ENCODE data around the gene GADL1.

The GADL1 gene

DNA sequence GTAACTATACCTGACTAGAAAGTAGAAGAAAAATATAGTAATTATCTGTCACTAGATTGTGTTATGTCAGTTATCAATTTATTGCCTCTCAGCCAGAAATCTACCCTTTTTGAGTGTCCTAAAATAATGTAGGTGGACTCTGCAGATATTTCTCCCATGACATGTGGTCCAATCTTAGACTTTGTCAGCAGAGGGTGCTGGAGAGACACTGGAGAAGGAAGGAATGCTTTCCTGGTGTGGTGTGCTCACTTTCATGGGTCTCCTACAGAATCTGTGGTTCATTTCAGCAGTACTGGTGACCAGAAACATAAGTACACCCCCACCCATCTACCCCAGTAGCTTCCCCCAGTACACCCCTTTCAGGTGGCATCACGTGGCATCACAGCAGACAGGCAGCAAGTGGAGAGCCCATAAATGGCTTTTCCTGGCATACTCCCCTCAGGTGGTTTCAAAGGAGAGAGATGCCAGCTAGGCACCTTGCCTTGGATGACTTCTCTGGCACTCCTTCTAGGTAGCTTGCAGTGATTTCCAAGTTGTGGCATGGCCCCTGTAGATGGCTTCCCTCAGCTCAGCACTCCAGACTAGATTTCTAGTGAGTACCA lies 114.7 kb downstream of the GADL1 start:
- Histone ChIP-seq H3K4me3 (no peak overlapping the region), H3K27ac (no peak overlapping the region), H3K9ac (ENCODE audit: insufficient read length) (no peak overlapping the region), H3K9me3 (ENCODE audit: low read depth, low read length) (no peaks in the 10 kb centered on the region), H3K36me3 (ENCODE audit: insufficient read depth, low read length) (no peaks in the 10 kb centered on the region)
- TF ChIP-seq FOXP2 (optimal IDR thresholded peaks at IDR 0.05; ENCODE audit: control extremely low read depth, extremely low read length, insufficient read depth), result no peak
- TF ChIP-seq POLR2AphosphoS5 (IDR thresholded peaks at IDR 0.05; ENCODE audit: borderline replicate concordance, low read depth, low read length), result no peak
- TF ChIP-seq EZH2 (IDR thresholded peaks at IDR 0.05), result no peak
- DNase-seq (ENCODE audit: low read depth, low spot score), result no peak

GRCh38 chr3:30778933-30779332 lies 115.5 kb downstream of the GADL1 start:
- TF ChIP-seq EZH2 (IDR thresholded peaks at IDR 0.05), result no peak
- TF ChIP-seq POLR2AphosphoS5 (IDR thresholded peaks at IDR 0.05; ENCODE audit: borderline replicate concordance, low read depth, low read length), result no peak
- no peak for TF ChIP-seq FOXP2 (optimal IDR thresholded peaks at IDR 0.05; ENCODE audit: control extremely low read depth, extremely low read length, insufficient read depth)
- H3K4me3 ChIP-seq, result no peak overlapping the region
- H3K9me3 ChIP-seq (ENCODE audit: low read depth, low read length), result no peaks in the 10 kb centered on the region
- H3K36me3 ChIP-seq (ENCODE audit: insufficient read depth, low read length), result no peaks in the 10 kb centered on the region
- no peak for DNase-seq (ENCODE audit: low read depth, low spot score)
- H3K27ac ChIP-seq, result no peak overlapping the region
- no peak overlapping the region for H3K9ac ChIP-seq (ENCODE audit: insufficient read length)

DNA sequence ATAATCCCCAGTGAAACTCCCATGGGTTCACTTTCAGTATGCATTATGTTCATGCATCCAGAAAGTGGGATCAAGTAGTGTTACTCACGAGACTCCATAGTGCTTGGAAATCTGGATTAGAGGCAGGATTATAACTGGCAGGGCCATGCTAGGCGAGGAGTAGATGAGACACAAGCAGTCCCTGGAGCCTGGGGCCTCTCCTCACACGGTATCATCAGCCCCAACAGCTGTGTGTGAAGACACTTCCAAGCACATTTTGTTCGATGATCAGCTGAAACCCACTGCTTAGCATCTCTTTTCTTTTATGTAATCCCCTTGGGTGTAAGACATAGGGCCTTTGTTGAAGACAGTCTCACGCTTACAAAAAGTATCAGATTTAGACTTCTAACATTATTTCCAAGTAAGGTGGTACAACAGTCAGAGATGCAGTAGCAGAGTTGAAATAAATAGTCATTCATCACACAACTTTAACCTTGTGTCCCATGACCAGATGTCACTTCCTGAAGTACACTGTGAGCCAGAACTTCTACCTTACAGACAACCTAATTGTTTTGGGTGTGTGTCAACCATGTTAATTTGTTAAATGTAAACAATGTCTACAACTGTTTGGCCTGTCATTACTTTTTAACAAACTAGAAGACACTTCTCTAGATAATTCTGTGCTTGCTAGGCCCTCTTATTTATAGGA lies 116.9 kb downstream of the GADL1 start:
- no peaks in the 10 kb centered on the region for H3K9me3 ChIP-seq (ENCODE audit: low read depth, low read length)
- no peaks in the 10 kb centered on the region for H3K36me3 ChIP-seq (ENCODE audit: insufficient read depth, low read length)
- TF ChIP-seq EZH2 (IDR thresholded peaks at IDR 0.05), result no peak
- no peak for TF ChIP-seq POLR2AphosphoS5 (IDR thresholded peaks at IDR 0.05; ENCODE audit: borderline replicate concordance, low read depth, low read length)
- no peak for TF ChIP-seq FOXP2 (optimal IDR thresholded peaks at IDR 0.05; ENCODE audit: control extremely low read depth, extremely low read length, insufficient read depth)
- no peak overlapping the region for H3K27ac ChIP-seq
- no peak overlapping the region for H3K4me3 ChIP-seq
- no peak overlapping the region for H3K9ac ChIP-seq (ENCODE audit: insufficient read length)
- no peak for DNase-seq (ENCODE audit: low read depth, low spot score)

GRCh38 chr3:30776186-30776815 lies 118.2 kb downstream of the GADL1 start:
- DNase-seq (ENCODE audit: low read depth, low spot score), result no peak
- H3K9ac ChIP-seq (ENCODE audit: insufficient read length), result no peak overlapping the region
- no peaks in the 10 kb centered on the region for H3K36me3 ChIP-seq (ENCODE audit: insufficient read depth, low read length)
- TF ChIP-seq EZH2 (IDR thresholded peaks at IDR 0.05) (no peak), FOXP2 (optimal IDR thresholded peaks at IDR 0.05; ENCODE audit: control extremely low read depth, extremely low read length, insufficient read depth) (no peak), POLR2AphosphoS5 (IDR thresholded peaks at IDR 0.05; ENCODE audit: borderline replicate concordance, low read depth, low read length) (no peak)
- no peak overlapping the region for H3K4me3 ChIP-seq
- no peak overlapping the region for H3K27ac ChIP-seq
- H3K9me3 ChIP-seq (ENCODE audit: low read depth, low read length), result no peaks in the 10 kb centered on the region

DNA sequence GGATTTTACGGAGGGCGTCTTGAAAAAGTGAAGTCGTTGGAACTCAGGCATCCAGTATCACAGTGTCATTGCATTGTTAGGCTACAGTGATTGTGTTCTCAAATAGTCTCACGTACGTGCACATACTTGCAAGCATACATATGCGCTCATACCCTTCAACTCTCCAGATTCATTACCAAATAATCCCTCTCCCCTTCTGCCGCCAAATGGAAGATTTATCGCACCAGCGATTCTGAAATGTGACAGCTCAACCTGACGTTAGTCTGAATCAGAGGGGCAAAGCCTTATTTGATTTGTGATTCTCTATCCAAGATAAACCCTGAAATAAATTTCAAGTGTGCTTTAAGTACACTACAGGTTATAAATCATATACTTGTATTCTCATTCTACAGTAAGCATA lies 119.4 kb downstream of the GADL1 start:
- no peak for DNase-seq (ENCODE audit: low read depth, low spot score)
- H3K27ac ChIP-seq, result no peak overlapping the region
- H3K4me3 ChIP-seq, result no peak overlapping the region
- no peaks in the 10 kb centered on the region for H3K9me3 ChIP-seq (ENCODE audit: low read depth, low read length)
- H3K9ac ChIP-seq (ENCODE audit: insufficient read length), result no peak overlapping the region
- TF ChIP-seq FOXP2 (optimal IDR thresholded peaks at IDR 0.05; ENCODE audit: control extremely low read depth, extremely low read length, insufficient read depth), result no peak
- TF ChIP-seq EZH2 (IDR thresholded peaks at IDR 0.05), result no peak
- no peak for TF ChIP-seq POLR2AphosphoS5 (IDR thresholded peaks at IDR 0.05; ENCODE audit: borderline replicate concordance, low read depth, low read length)
- no peaks in the 10 kb centered on the region for H3K36me3 ChIP-seq (ENCODE audit: insufficient read depth, low read length)

DNA sequence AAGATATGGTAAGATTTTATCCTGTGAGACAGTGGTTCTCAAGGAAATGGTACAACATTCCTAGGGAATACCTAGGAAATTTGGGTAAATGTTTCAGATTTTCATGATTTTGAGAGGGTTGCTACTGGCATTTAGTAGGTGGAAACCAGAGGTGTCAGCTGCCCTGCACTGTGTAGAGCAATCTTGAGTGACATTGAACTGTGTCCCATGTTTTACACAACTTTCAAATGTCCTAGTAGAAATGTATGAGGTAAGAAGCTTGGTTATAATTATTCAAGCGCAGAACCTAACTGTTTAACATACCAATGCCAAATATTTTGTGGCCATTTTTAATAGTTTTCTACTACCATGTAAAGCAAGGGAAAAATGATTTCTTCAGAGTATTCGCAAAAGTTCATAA lies 120.4 kb downstream of the GADL1 start:
- Histone ChIP-seq H3K4me3 (no peak overlapping the region), H3K27ac (no peak overlapping the region), H3K9me3 (ENCODE audit: low read depth, low read length) (no peaks in the 10 kb centered on the region), H3K36me3 (ENCODE audit: insufficient read depth, low read length) (no peaks in the 10 kb centered on the region), H3K9ac (ENCODE audit: insufficient read length) (no peak overlapping the region)
- DNase-seq (ENCODE audit: low read depth, low spot score), result no peak
- TF ChIP-seq FOXP2 (optimal IDR thresholded peaks at IDR 0.05; ENCODE audit: control extremely low read depth, extremely low read length, insufficient read depth), result no peak
- TF ChIP-seq EZH2 (IDR thresholded peaks at IDR 0.05), result no peak
- TF ChIP-seq POLR2AphosphoS5 (IDR thresholded peaks at IDR 0.05; ENCODE audit: borderline replicate concordance, low read depth, low read length), result no peak

- no peak overlapping the region for H3K9ac ChIP-seq (ENCODE audit: insufficient read length)
- no peaks in the 10 kb centered on the region for H3K9me3 ChIP-seq (ENCODE audit: low read depth, low read length)
- no peak overlapping the region for H3K27ac ChIP-seq
- DNase-seq (ENCODE audit: low read depth, low spot score), result no peak
- no peak for TF ChIP-seq FOXP2 (optimal IDR thresholded peaks at IDR 0.05; ENCODE audit: control extremely low read depth, extremely low read length, insufficient read depth)
- H3K4me3 ChIP-seq, result no peak overlapping the region
- no peaks in the 10 kb centered on the region for H3K36me3 ChIP-seq (ENCODE audit: insufficient read depth, low read length)
Measured at GRCh38 chr3:30770387-30770786, 124.1 kb downstream of the GADL1 start.

- Histone ChIP-seq H3K4me3 (no peak overlapping the region), H3K36me3 (ENCODE audit: insufficient read depth, low read length) (no peaks in the 10 kb centered on the region), H3K9ac (ENCODE audit: insufficient read length) (no peak overlapping the region), H3K9me3 (ENCODE audit: low read depth, low read length) (no peaks in the 10 kb centered on the region), H3K27ac (no peak overlapping the region)
- TF ChIP-seq FOXP2 (optimal IDR thresholded peaks at IDR 0.05; ENCODE audit: control extremely low read depth, extremely low read length, insufficient read depth) (no peak), POLR2AphosphoS5 (IDR thresholded peaks at IDR 0.05; ENCODE audit: borderline replicate concordance, low read depth, low read length) (no peak), EZH2 (IDR thresholded peaks at IDR 0.05) (no peak)
- DNase-seq (ENCODE audit: low read depth, low spot score), result no peak
Measured at GRCh38 chr3:30768703-30769550, 125.5 kb downstream of the GADL1 start.
